Measurements from ENCODE around the gene CORO6. TPM values are rescaled to one million over a fixed set of nuclear protein-coding genes. Genes with fewer than 3 reads are reported as not detected.

Gene CORO6
- total and polyA plus RNA-seq, 4 experiments from 2014 or later: 1.6 to 2.2 TPM; not detected in 2

GRCh38 chr17:29585080-29585751, 37.5 kb downstream of the CORO6 start:
- peak in 1 of 5 donors; percentile 21 for DNase-seq
- ChIA-PET POLR2A (ENCODE audit: partially characterized antibody) (interaction anchor here (10.7 to 12.9 kb wide), 2 partner anchors 17 to 31 kb away, joined by 115 to 127 read pairs; partner anchors contain the start of genes ABHD15 and TP53I13), CTCF (ENCODE audit: partially characterized antibody) (interaction anchor here (0.7 to 28.5 kb wide), 4 partner anchors 12 to 346 kb away, joined by 3 to 523 read pairs (median 6); partner anchors contain the start of gene CORO6)
- H3K27ac ChIP-seq (ENCODE audit: low read depth, low read length): peak overlapping the region; percentile 17
- intact Hi-C loops (cut with micrococcal nuclease): loop anchor here (5.0 kb wide), 1 partner anchor 177 kb away; no protein-coding TSS in a partner anchor
- no peaks in the 10 kb centered on the region for H3K27me3 ChIP-seq (ENCODE audit: insufficient read depth, low read length)
- H3K9me3 ChIP-seq (ENCODE audit: control insufficient read depth in 1 of 2, low read length in 2 of 2): no peaks in the 10 kb centered on the region
- Mint-ChIP-seq H3K27ac (peak overlapping the region in 6 of 7 donors; percentile 40 to 77 (median 62)), H3K36me3 (peaks cover 4 to 19% of the 10 kb centered on the region in 2 donors), H3K9me3 (no peaks in the 10 kb centered on the region), H3K4me1 (peaks cover 32 to 67% (median 45%) of the 10 kb centered on the region in 4 donors), H3K27me3 (no peaks in the 10 kb centered on the region), H3K4me3 (peak overlapping the region; percentile 10 to 65 (median 44))
- H3K36me3 ChIP-seq (ENCODE audit: insufficient read depth, low read length): peaks cover 6% of the 10 kb centered on the region
- H3K4me3 ChIP-seq (ENCODE audit: low read length in 2 of 2): no peak overlapping the region
- H3K4me1 ChIP-seq (ENCODE audit: insufficient read depth, low read length): peaks cover 59% of the 10 kb centered on the region

DNA sequence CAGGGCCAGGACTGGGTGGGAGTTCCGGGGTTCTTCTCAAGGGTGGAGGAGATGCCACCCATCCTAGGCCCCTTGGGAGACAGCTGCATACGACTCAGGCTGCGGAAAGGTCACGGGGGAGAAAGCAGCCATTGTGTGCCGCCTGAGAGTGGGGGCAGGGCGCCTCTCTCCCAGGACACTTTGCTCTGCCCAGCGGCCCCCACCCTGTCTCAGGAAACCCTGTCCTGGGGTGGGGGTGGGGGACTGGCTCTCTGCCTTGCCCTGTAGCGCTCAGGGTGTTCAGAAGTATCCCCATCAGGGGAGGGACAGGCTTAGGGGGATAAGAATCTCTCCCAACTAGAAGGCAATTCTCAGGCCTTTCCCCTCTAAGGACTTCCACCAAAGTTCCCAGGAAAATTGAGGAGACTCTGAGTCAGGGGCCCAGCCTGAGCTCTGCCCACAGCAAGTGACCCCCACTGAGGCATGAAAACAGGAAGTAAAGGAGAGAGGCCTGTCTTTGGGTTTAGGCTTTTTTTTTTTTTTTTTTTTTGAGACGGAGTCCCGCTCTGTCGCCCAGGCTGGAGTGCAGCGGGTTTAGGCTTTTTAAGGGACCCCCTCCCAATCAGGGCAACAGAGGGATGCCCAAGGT, 38.1 kb downstream of the CORO6 start:
- no peaks in the 10 kb centered on the region for H3K9me3 ChIP-seq (ENCODE audit: control insufficient read depth in 1 of 2, low read length in 2 of 2)
- Mint-ChIP-seq H3K9me3 (no peaks in the 10 kb centered on the region), H3K4me3 (peak overlapping the region in 5 of 8 donors; percentile 35 to 65 (median 54)), H3K27ac (peak overlapping the region; percentile 40 to 85 (median 64)), H3K27me3 (no peaks in the 10 kb centered on the region), H3K36me3 (peaks cover 9 to 21% of the 10 kb centered on the region in 2 donors), H3K4me1 (peaks cover 28 to 66% (median 44%) of the 10 kb centered on the region in 4 donors)
- no peak overlapping the region for H3K4me3 ChIP-seq (ENCODE audit: low read length in 2 of 2)
- no peaks in the 10 kb centered on the region for H3K27me3 ChIP-seq (ENCODE audit: insufficient read depth, low read length)
- intact Hi-C loops (cut with micrococcal nuclease): loop anchor here (5.0 kb wide), 1 partner anchor 178 kb away; no protein-coding TSS in a partner anchor
- H3K36me3 ChIP-seq (ENCODE audit: insufficient read depth, low read length): peaks cover 6% of the 10 kb centered on the region
- POLR2A ChIA-PET (ENCODE audit: partially characterized antibody): interaction anchor here (10.7 to 12.9 kb wide), 2 partner anchors 16 to 32 kb away, joined by 115 to 127 read pairs; partner anchors contain the start of genes ABHD15 and TP53I13
- H3K4me1 ChIP-seq (ENCODE audit: insufficient read depth, low read length): peaks cover 53% of the 10 kb centered on the region
- CTCF ChIA-PET (ENCODE audit: partially characterized antibody): interaction anchor here (0.7 to 28.5 kb wide), 4 partner anchors 8 to 32 kb away, joined by 3 to 523 read pairs (median 54); partner anchors contain the start of genes ANKRD13B and CORO6
- peak overlapping the region; percentile 17 for H3K27ac ChIP-seq (ENCODE audit: low read depth, low read length)
- no peak for DNase-seq

DNA sequence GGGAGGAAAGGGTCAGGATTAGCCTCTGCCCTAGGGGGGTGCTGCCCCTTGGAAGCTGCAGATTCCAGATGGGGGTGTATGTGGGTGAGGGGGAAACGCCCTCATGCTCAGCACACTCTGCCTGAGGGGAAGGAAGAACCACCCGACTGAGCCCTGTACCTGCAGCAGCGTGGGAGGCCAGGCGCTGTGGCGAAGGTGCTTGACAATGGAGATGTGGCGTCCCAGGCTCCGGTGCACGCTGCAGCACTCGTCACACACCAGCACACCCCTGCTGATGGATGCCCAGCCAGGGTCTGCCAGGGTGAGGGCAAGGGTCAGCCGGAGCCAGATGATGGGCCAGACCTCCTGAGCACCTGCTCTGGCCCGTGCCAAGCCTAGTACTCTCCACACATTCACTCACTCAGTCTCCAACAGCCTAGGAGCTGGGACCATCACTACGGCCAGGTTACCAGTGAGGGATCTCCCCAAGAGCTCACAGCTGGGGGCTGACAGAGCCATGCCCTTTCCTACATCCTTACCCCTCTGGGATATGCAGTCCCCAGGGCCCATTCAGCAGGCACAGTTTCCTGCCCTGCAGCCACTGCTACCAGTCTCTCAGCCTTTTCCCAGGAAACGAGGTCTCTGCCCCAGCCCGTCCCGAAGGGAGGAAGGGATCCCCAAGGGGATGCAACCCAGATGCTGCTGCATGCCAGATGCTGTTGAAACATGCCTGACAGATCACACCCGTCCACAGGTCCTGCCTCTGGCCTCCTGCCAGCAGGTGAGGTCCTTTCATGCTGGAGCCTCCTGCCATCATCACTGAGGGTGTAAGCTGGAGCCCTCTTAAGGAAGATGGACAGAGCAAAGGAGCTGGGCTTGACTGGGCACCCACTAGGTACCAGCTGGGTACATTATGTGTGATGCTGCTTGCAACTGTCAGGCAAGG, 39.1 kb downstream of the CORO6 start:
- peaks cover 28 to 65% (median 44%) of the 10 kb centered on the region in 4 donors for H3K4me1 Mint-ChIP-seq
- intact Hi-C loops (cut with micrococcal nuclease): no loop called here
- H3K9me3 ChIP-seq (ENCODE audit: control insufficient read depth in 1 of 2, low read length in 2 of 2): no peaks in the 10 kb centered on the region
- peaks cover 52% of the 10 kb centered on the region for H3K4me1 ChIP-seq (ENCODE audit: insufficient read depth, low read length)
- H3K27me3 Mint-ChIP-seq: no peaks in the 10 kb centered on the region
- H3K4me3 Mint-ChIP-seq: peak overlapping the region in 3 of 8 donors; percentile 35 to 59 (median 36)
- DNase-seq: no peak
- H3K27ac Mint-ChIP-seq: peak overlapping the region in 3 of 7 donors; percentile 41 to 85 (median 78)
- peaks cover 12 to 26% of the 10 kb centered on the region in 2 donors for H3K36me3 Mint-ChIP-seq
- H3K36me3 ChIP-seq (ENCODE audit: insufficient read depth, low read length): peaks cover 10% of the 10 kb centered on the region
- no peaks in the 10 kb centered on the region for H3K27me3 ChIP-seq (ENCODE audit: insufficient read depth, low read length)
- no peak overlapping the region for H3K4me3 ChIP-seq (ENCODE audit: low read length in 2 of 2)
- ChIA-PET CTCF (ENCODE audit: partially characterized antibody) (interaction anchor here (1.0 to 28.5 kb wide), 3 partner anchors 9 to 33 kb away, joined by 3 to 523 read pairs (median 105); partner anchors contain the start of genes ANKRD13B and CORO6), POLR2A (ENCODE audit: partially characterized antibody) (interaction anchor here (3.5 to 12.9 kb wide), 3 partner anchors 8 to 33 kb away, joined by 21 to 127 read pairs (median 115); partner anchors contain the start of genes ABHD15, ANKRD13B and TP53I13)
- H3K27ac ChIP-seq (ENCODE audit: low read depth, low read length): no peak overlapping the region
- H3K9me3 Mint-ChIP-seq: no peaks in the 10 kb centered on the region

- H3K27ac ChIP-seq (ENCODE audit: low read depth, low read length): no peak overlapping the region
- no peak overlapping the region for H3K4me3 ChIP-seq (ENCODE audit: low read length in 2 of 2)
- H3K4me1 ChIP-seq (ENCODE audit: insufficient read depth, low read length): peaks cover 44% of the 10 kb centered on the region
- H3K27me3 Mint-ChIP-seq: no peaks in the 10 kb centered on the region
- DNase-seq: no peak
- no peaks in the 10 kb centered on the region for H3K9me3 Mint-ChIP-seq
- H3K9me3 ChIP-seq (ENCODE audit: control insufficient read depth in 1 of 2, low read length in 2 of 2): no peaks in the 10 kb centered on the region
- ChIA-PET POLR2A (ENCODE audit: partially characterized antibody) (interaction anchor here (3.5 to 12.9 kb wide), 3 partner anchors 9 to 33 kb away, joined by 21 to 127 read pairs (median 115); partner anchors contain the start of genes ABHD15, ANKRD13B and TP53I13), CTCF (ENCODE audit: partially characterized antibody) (interaction anchor here (8.2 to 28.5 kb wide), 2 partner anchors 10 to 34 kb away, joined by 105 to 523 read pairs; partner anchors contain the start of genes ANKRD13B and CORO6)
- no peak overlapping the region for H3K4me3 Mint-ChIP-seq
- intact Hi-C loops (cut with micrococcal nuclease): no loop called here
- H3K27ac Mint-ChIP-seq: peak overlapping the region in 1 of 7 donors; percentile 18
- H3K36me3 Mint-ChIP-seq: peaks cover 12 to 28% of the 10 kb centered on the region in 2 donors
- no peaks in the 10 kb centered on the region for H3K27me3 ChIP-seq (ENCODE audit: insufficient read depth, low read length)
- H3K36me3 ChIP-seq (ENCODE audit: insufficient read depth, low read length): peaks cover 18% of the 10 kb centered on the region
- H3K4me1 Mint-ChIP-seq: peaks cover 23 to 57% (median 38%) of the 10 kb centered on the region in 4 donors
Measured at GRCh38 chr17:29582772-29583171, 39.9 kb downstream of the CORO6 start.

- Histone ChIP-seq H3K27me3 (ENCODE audit: insufficient read depth, low read length) (no peaks in the 10 kb centered on the region), H3K4me3 (ENCODE audit: low read length in 2 of 2) (no peak overlapping the region), H3K9me3 (ENCODE audit: control insufficient read depth in 1 of 2, low read length in 2 of 2) (no peaks in the 10 kb centered on the region), H3K27ac (ENCODE audit: low read depth, low read length) (no peak overlapping the region), H3K36me3 (ENCODE audit: insufficient read depth, low read length) (peaks cover 20% of the 10 kb centered on the region), H3K4me1 (ENCODE audit: insufficient read depth, low read length) (peaks cover 40% of the 10 kb centered on the region)
- peaks cover 18 to 52% (median 33%) of the 10 kb centered on the region in 4 donors for H3K4me1 Mint-ChIP-seq
- no peak for DNase-seq
- H3K27ac Mint-ChIP-seq: peak overlapping the region in 3 of 7 donors; percentile 13 to 43 (median 23)
- peaks cover 12 to 30% of the 10 kb centered on the region in 2 donors for H3K36me3 Mint-ChIP-seq
- CTCF ChIA-PET (ENCODE audit: partially characterized antibody): interaction anchor here (1.5 to 28.5 kb wide), 5 partner anchors 10 to 437 kb away, joined by 4 to 523 read pairs (median 34); partner anchors contain the start of genes ANKRD13B, CORO6 and TP53I13
- no peak overlapping the region for H3K4me3 Mint-ChIP-seq
- intact Hi-C loops (cut with micrococcal nuclease): no loop called here
- POLR2A ChIA-PET (ENCODE audit: partially characterized antibody): interaction anchor here (3.5 to 12.9 kb wide), 3 partner anchors 9 to 34 kb away, joined by 21 to 127 read pairs (median 115); partner anchors contain the start of genes ABHD15, ANKRD13B and TP53I13
- no peaks in the 10 kb centered on the region for H3K9me3 Mint-ChIP-seq
- H3K27me3 Mint-ChIP-seq: no peaks in the 10 kb centered on the region
Measured at GRCh38 chr17:29582254-29582765, 40.4 kb downstream of the CORO6 start.

Measured in CD4-positive, alpha-beta memory T cell (primary cell).